WTC11 (cell line): ENCODE results near the gene BRD4. TPM values are rescaled to one million over a fixed set of nuclear protein-coding genes. Genes with fewer than 3 reads are reported as not detected.

Experiments used
- ATAC-seq: fragments of 200-7000 bp; cut with Tn5 transposase; 2 replicates; pipeline ENCODE4 v1.10.0; 2021; ENCODE audit warnings: mild to moderate bottlenecking, moderate library complexity
- CTCF ChIA-PET: fragments of 300-600 bp; sonication (Branson Sonifier 250); formaldehyde crosslinking; loops from one replicate; lab custom pipeline; 2021; ENCODE audit warnings: antibody characterized with exemption; lab: Charles Lee
- POLR2A ChIA-PET: fragments of 350-600 bp; sonication (Branson Sonifier 250); formaldehyde crosslinking; loops from one replicate; lab custom pipeline; 2021; ENCODE audit warnings: antibody characterized with exemption; lab: Charles Lee
- DNase-seq: peaks from one replicate; pipeline ENCODE4 v3.0.0; 2021; ENCODE audit warnings: low spot score
- H3K27ac Mint-ChIP-seq: 2 replicates; pipeline ENCODE4 v1.8.0; 2021; ENCODE audit warnings: mixed read lengths
- H3K27me3 Mint-ChIP-seq: 2 replicates; pipeline ENCODE4 v1.8.0; 2021; ENCODE audit warnings: low read depth, mild to moderate bottlenecking, moderate library complexity, mixed read lengths
- H3K36me3 Mint-ChIP-seq: 2 replicates; pipeline ENCODE4 v1.8.0; 2021; ENCODE audit warnings: mixed read lengths
- H3K4me1 Mint-ChIP-seq: 2 replicates; pipeline ENCODE4 v1.8.0; 2022; ENCODE audit warnings: mixed read lengths
- H3K4me3 Mint-ChIP-seq: 2 replicates; pipeline ENCODE4 v1.8.0; 2021; ENCODE audit warnings: mild to moderate bottlenecking, moderate library complexity, mixed read lengths
- H3K9me3 Mint-ChIP-seq: 2 replicates; pipeline ENCODE4 v1.8.0; 2021; ENCODE audit warnings: mixed read lengths
- ATF1 ChIP-seq: sonication (generic); formaldehyde crosslinking; IDR thresholded peaks from 2 replicates; pipeline ENCODE4 v1.8.1; 2023; ENCODE audit warnings: mild to moderate bottlenecking, moderate library complexity, missing genetic modification reagents
- CREB1 ChIP-seq: sonication (generic); formaldehyde crosslinking; IDR thresholded peaks from 2 replicates; pipeline ENCODE4 v1.8.0; 2023; ENCODE audit warnings: mild to moderate bottlenecking, missing genetic modification reagents
- CTCF ChIP-seq: fragments of 200-600 bp; IDR thresholded peaks from 2 replicates; pipeline ENCODE4 v1.8.0; 2022; ENCODE audit warnings: antibody characterized with exemption
- FOXP1 ChIP-seq: sonication (generic); formaldehyde crosslinking; IDR thresholded peaks from 2 replicates; pipeline ENCODE4 v1.8.0; 2022; ENCODE audit warnings: missing genetic modification reagents, mild to moderate bottlenecking, moderate library complexity, borderline replicate concordance
- GABPB1 ChIP-seq: sonication (generic); formaldehyde crosslinking; IDR thresholded peaks from 2 replicates; pipeline ENCODE4 v1.8.1; 2023; ENCODE audit warnings: mild to moderate bottlenecking, missing genetic modification reagents
- HMGXB4 ChIP-seq: sonication (generic); formaldehyde crosslinking; IDR thresholded peaks from 2 replicates; pipeline ENCODE4 v1.8.1; 2023; ENCODE audit warnings: mild to moderate bottlenecking, moderate library complexity, missing genetic modification reagents
- IRF2 ChIP-seq: sonication (generic); formaldehyde crosslinking; IDR thresholded peaks from 2 replicates; pipeline ENCODE4 v1.8.0; 2022; ENCODE audit warnings: low read depth, missing genetic modification reagents, borderline replicate concordance
- MLX ChIP-seq: sonication (generic); formaldehyde crosslinking; IDR thresholded peaks from 2 replicates; pipeline ENCODE4 v1.8.1; 2023; ENCODE audit warnings: mild to moderate bottlenecking, missing genetic modification reagents, moderate library complexity
- PRRX2 ChIP-seq: fragments of 250-450 bp; sonication (Bioruptor Pico); IDR thresholded peaks from 2 replicates; pipeline ENCODE4 v1.8.0; 2021; ENCODE audit warnings: mild to moderate bottlenecking
- SMAD4 ChIP-seq: sonication (generic); formaldehyde crosslinking; IDR thresholded peaks from 2 replicates; pipeline ENCODE4 v1.8.0; 2022; ENCODE audit warnings: mild to moderate bottlenecking, missing genetic modification reagents
- TP53 ChIP-seq: sonication (generic); formaldehyde crosslinking; IDR thresholded peaks from 2 replicates; pipeline ENCODE4 v1.8.1; 2023; ENCODE audit warnings: mild to moderate bottlenecking, missing genetic modification reagents
- ZBTB43 ChIP-seq: sonication (generic); formaldehyde crosslinking; IDR thresholded peaks from 2 replicates; pipeline ENCODE4 v1.8.1; 2023; ENCODE audit warnings: mild to moderate bottlenecking, missing genetic modification reagents
- ZNF232 ChIP-seq: sonication (generic); formaldehyde crosslinking; IDR thresholded peaks from 2 replicates; pipeline ENCODE4 v1.8.0; 2022; ENCODE audit warnings: mild to moderate bottlenecking, missing genetic modification reagents
- ZNF263 ChIP-seq: sonication (generic); formaldehyde crosslinking; IDR thresholded peaks from 2 replicates; pipeline ENCODE4 v1.8.1; 2022; ENCODE audit warnings: low read depth, mild to moderate bottlenecking, moderate library complexity, missing genetic modification reagents
- ZNF532 ChIP-seq: fragments of 250-450 bp; sonication (Bioruptor Pico); IDR thresholded peaks from 2 replicates; pipeline ENCODE4 v1.9.0; 2021; ENCODE audit warnings: mild to moderate bottlenecking, borderline replicate concordance
- ZNF671 ChIP-seq: fragments of 250-450 bp; sonication (Bioruptor Pico); IDR thresholded peaks from 2 replicates; pipeline ENCODE4 v1.8.0; 2021; ENCODE audit warnings: mild to moderate bottlenecking
- total RNA-seq: library from RNA; stranded (reverse); gene quantifications from 3 replicates; pipeline ENCODE4 v1.2.3, GENCODE V29; 2021

The BRD4 gene
- total RNA-seq, 1 experiment from 2014 or later = 128 TPM

- no peak overlapping the region for H3K4me3 Mint-ChIP-seq
- H3K9me3 Mint-ChIP-seq = no peaks in the 10 kb centered on the region
- DNase-seq (no peak), ATAC-seq (no peak)
- CTCF ChIA-PET = interaction anchor here (1.5 to 6.9 kb wide), 3 partner anchors 13 to 78 kb away, joined by 6 to 54 read pairs (median 10); no protein-coding TSS in a partner anchor
- no peaks in the 10 kb centered on the region for H3K4me1 Mint-ChIP-seq
- POLR2A ChIA-PET = interaction anchor here (0.6 to 0.9 kb wide), 2 partner anchors 62 to 86 kb away, joined by 3 read pairs; no protein-coding TSS in a partner anchor
- peaks cover 46% of the 10 kb centered on the region for H3K36me3 Mint-ChIP-seq
- TF ChIP-seq ZNF232 (CRISPR knock-in tag) (no peak), ZNF532 (CRISPR knock-in tag) (no peak), MLX (no peak), TP53 (CRISPR knock-in tag) (no peak), GABPB1 (no peak), ATF1 (no peak), HMGXB4 (no peak), CREB1 (CRISPR knock-in tag) (no peak), CTCF (no peak), ZBTB43 (CRISPR knock-in tag) (no peak), IRF2 (no peak), ZNF671 (CRISPR knock-in tag) (no peak), PRRX2 (CRISPR knock-in tag) (no peak), FOXP1 (CRISPR knock-in tag) (no peak), ZNF263 (CRISPR knock-in tag) (no peak), SMAD4 (CRISPR knock-in tag) (no peak)
- H3K27ac Mint-ChIP-seq = no peak overlapping the region
- no peaks in the 10 kb centered on the region for H3K27me3 Mint-ChIP-seq
These were observed 92.9 kb downstream of the BRD4 start for GRCh38 chr19:15239337-15239949.
